Fibroblast of lung (primary cell): ENCODE measurements around the gene SRSF5. TPM values are rescaled to one million over a fixed set of nuclear protein-coding genes. Genes with fewer than 3 reads are reported as not detected.

Experiments
- DNase-seq, 2 donors: peaks; one replicate each; pipeline versions ENCODE4 v3.0.0 to v3.0.0-alpha.2; 2010; ENCODE audit warnings: low read depth in 2 of 2
- H2AFZ ChIP-seq: 2 replicates; pipeline ENCODE4 v1.5.1; 2012; ENCODE audit warnings: low read length, control low read depth, inconsistent platforms
- H3K27ac ChIP-seq: 2 replicates; pipeline ENCODE4 v1.5.1; 2011; ENCODE audit warnings: low read length, control low read depth; ENCODE audit not compliant: insufficient read depth
- H3K27me3 ChIP-seq: 2 replicates; pipeline ENCODE4 v1.5.1; 2011; ENCODE audit warnings: mild to moderate bottlenecking, low read length; ENCODE audit not compliant: control insufficient read depth, insufficient read depth
- H3K36me3 ChIP-seq: 2 replicates; pipeline ENCODE4 v1.5.1; 2011; ENCODE audit warnings: low read length; ENCODE audit not compliant: control insufficient read depth, insufficient read depth
- H3K4me1 ChIP-seq: 2 replicates; pipeline ENCODE4 v1.5.1; 2011; ENCODE audit warnings: low read length; ENCODE audit not compliant: control insufficient read depth, insufficient read depth; ENCODE audit errors: extremely low read depth
- H3K4me2 ChIP-seq: 2 replicates; pipeline ENCODE4 v1.5.1; 2011; ENCODE audit warnings: low read length, control low read depth; ENCODE audit not compliant: insufficient read depth; ENCODE audit errors: extremely low read depth
- H3K4me3 ChIP-seq, 4 experiments: fragments of 200-600 bp in 1 of 4; sonication (generic) in 1 of 4; replicated peaks in 1 of 4; 2 replicates each; pipeline ENCODE4 v1.5.1; 2011 to 2016; ENCODE audit warnings: low read length in 4 of 4, low read depth in 3 of 4, mild to moderate bottlenecking in 3 of 4, control low read depth in 2 of 4, inconsistent platforms in 1 of 4, mixed read lengths in 1 of 4; ENCODE audit not compliant: insufficient read depth in 1 of 4; ENCODE audit errors: control extremely low read depth in 1 of 4
- H3K79me2 ChIP-seq: 2 replicates; pipeline ENCODE4 v1.5.1; 2012; ENCODE audit warnings: mild to moderate bottlenecking, low read length, inconsistent platforms; ENCODE audit not compliant: control insufficient read depth, insufficient read depth
- H3K9ac ChIP-seq: 2 replicates; pipeline ENCODE4 v1.5.1; 2011; ENCODE audit warnings: mild to moderate bottlenecking, low read length, control low read depth; ENCODE audit not compliant: insufficient read depth
- H3K9me3 ChIP-seq: 2 replicates; pipeline ENCODE4 v1.5.1; 2012; ENCODE audit warnings: low read depth, low read length; ENCODE audit not compliant: control insufficient read depth, insufficient read depth
- H4K20me1 ChIP-seq: 2 replicates; pipeline ENCODE4 v1.5.1; 2011; ENCODE audit warnings: low read length; ENCODE audit not compliant: control insufficient read depth, insufficient read depth; ENCODE audit errors: extremely low read depth
- EZH2 ChIP-seq: IDR thresholded peaks from 2 replicates; pipeline ENCODE4 v1.5.1; 2012; ENCODE audit warnings: low read length, control low read depth, mild to moderate bottlenecking; ENCODE audit errors: missing control alignments
- polyA plus RNA-seq, 2 donors: library from polyadenylated mRNA; depleted of rRNA in 1 of 2; stranded (reverse) in 1 of 2; unstranded in 1 of 2; fragments of >200 nt; gene quantifications; 2 replicates each; pipeline ENCODE4 v1.2.1, GENCODE V29; 2011 to 2012; ENCODE audit warnings: missing spikeins in 1 of 2
- total RNA-seq: library from RNA; depleted of rRNA; stranded (reverse); fragments of >200 nt; gene quantifications from 2 replicates; pipeline ENCODE4 v1.2.1, GENCODE V29; 2014
- TF ChIP-seq, protein P1 (sequence below), 2 donors: IDR thresholded peaks in 1 of 2; conservative IDR thresholded peaks in 1 of 2; 1 replicate in 1 of 2; 2 replicates in 1 of 2; pipeline ENCODE4 v1.5.1; 2011 to 2012; ENCODE audit warnings: low read length in 2 of 2, control low read depth in 1 of 2, inconsistent platforms in 1 of 2, low read depth in 1 of 2, mild to moderate bottlenecking in 1 of 2

SRSF5 gene
- total and polyA plus RNA-seq, 2 donors (not counting 1 experiment from before 2014, with no cell fraction given) = 141 to 283 TPM

DNA sequence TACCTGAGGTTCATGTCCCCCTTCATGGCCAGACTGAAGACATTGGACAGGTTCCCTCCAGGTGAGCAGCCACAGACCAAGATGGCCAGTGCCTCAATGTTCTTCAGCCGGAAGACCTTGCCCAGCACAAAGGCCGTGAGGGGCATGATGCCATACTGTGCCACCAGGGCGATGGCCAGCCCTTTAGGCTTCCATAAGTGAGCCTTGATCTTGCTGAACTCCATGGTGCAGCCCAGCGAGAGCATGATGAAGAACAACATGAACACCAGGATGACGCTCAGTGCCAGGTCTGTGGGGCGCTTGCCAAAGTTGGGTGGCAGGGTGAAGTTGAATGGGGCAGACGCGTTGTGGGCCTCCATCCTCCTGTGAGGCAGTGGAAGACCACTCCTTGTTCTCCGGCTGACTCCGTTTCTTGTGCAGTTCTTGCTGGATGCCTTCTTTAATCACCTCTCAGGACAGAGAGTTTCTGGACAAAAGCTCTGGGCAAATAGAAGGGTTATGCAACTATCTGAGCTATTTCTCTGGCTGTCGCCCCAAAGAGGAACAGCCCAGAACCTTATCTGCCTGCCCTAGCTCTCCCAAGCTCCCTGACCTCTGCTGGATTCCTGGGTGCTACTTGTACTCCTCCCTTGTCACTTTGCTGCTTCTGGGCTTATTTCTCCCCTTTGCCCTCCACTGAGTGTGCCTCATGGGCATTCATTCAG, 30.0 kb downstream of the SRSF5 start, which contains the start of gene SLC10A1:
TSS of gene SLC10A1 (minus strand) at position 445 of the 704 bp plus-strand sequence. CDS start at position 359, 86 bp downstream.
- H3K36me3 ChIP-seq = no peaks in the 10 kb centered on the region
- no peaks in the 10 kb centered on the region for H3K79me2 ChIP-seq
- DNase-seq = no peak
- no peaks in the 10 kb centered on the region for H3K9me3 ChIP-seq
- H4K20me1 ChIP-seq = no peaks in the 10 kb centered on the region
- H2AFZ ChIP-seq = no peak within 1 kb of the TSS
- H3K27me3 ChIP-seq = peaks cover 6% of the 10 kb centered on the region
- no peak within 1 kb of the TSS for H3K4me3 ChIP-seq
- H3K9ac ChIP-seq = no peak within 1 kb of the TSS
- no peaks in the 10 kb centered on the region for H3K4me1 ChIP-seq
- no peak within 1 kb of the TSS for H3K4me2 ChIP-seq
- TF ChIP-seq EZH2 = no peak
- TF ChIP-seq, protein P1, sequence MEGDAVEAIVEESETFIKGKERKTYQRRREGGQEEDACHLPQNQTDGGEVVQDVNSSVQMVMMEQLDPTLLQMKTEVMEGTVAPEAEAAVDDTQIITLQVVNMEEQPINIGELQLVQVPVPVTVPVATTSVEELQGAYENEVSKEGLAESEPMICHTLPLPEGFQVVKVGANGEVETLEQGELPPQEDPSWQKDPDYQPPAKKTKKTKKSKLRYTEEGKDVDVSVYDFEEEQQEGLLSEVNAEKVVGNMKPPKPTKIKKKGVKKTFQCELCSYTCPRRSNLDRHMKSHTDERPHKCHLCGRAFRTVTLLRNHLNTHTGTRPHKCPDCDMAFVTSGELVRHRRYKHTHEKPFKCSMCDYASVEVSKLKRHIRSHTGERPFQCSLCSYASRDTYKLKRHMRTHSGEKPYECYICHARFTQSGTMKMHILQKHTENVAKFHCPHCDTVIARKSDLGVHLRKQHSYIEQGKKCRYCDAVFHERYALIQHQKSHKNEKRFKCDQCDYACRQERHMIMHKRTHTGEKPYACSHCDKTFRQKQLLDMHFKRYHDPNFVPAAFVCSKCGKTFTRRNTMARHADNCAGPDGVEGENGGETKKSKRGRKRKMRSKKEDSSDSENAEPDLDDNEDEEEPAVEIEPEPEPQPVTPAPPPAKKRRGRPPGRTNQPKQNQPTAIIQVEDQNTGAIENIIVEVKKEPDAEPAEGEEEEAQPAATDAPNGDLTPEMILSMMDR (conservative IDR thresholded peaks at IDR 0.05 in 1 of 2, IDR thresholded peaks at IDR 0.05 in 1 of 2; ENCODE audit: low read depth in 1 of 2, low read length in 2 of 2) = no peak
- H3K27ac ChIP-seq = no peak within 1 kb of the TSS

DNA sequence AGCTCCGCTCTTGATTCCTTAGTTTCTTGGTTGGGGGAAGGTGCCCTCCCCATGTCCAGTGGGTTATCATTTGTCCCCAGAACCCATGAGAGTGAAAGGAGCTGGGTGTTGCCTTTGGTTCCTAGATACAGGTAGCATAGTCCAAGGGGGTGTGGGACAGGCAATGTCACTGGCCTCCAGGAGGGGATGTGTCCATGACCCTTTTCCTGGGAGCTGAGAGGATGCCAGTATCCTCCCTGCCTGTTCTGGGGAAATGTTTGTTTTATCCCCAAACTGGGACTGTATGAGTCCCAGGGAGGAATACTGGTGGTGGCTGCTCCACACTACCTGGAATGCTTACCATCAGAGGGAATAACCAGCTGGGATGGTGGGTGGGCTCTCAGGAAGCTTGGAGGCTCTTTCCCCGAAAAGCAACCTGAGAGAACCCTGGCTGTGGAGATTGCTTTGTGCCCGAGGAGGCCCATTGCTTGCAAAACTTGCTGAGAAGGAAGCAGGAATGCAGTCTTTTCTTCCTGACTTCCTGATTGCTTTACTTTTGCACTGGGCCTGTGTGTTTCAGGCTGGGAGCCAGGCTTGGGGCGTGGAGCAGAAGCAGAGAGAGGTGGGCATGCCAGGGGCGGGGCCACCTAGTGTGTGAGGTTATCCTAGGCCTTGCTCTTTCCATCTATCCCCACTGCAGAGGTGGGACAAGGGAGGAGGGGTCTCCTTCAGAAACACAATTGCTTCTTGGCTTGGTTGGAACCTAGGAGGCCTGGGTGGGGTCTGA, 30.8 kb downstream of the SRSF5 start:
- no peak for TF ChIP-seq EZH2
- TF ChIP-seq, protein P1 (conservative IDR thresholded peaks at IDR 0.05 in 1 of 2, IDR thresholded peaks at IDR 0.05 in 1 of 2; ENCODE audit: low read depth in 1 of 2, low read length in 2 of 2) = no peak
- no peaks in the 10 kb centered on the region for H4K20me1 ChIP-seq
- H3K4me3 ChIP-seq = no peak overlapping the region
- no peak overlapping the region for H3K9ac ChIP-seq
- no peak overlapping the region for H2AFZ ChIP-seq
- H3K27me3 ChIP-seq = peaks cover 6% of the 10 kb centered on the region
- H3K79me2 ChIP-seq = no peaks in the 10 kb centered on the region
- H3K9me3 ChIP-seq = no peaks in the 10 kb centered on the region
- H3K27ac ChIP-seq = no peak overlapping the region
- no peak for DNase-seq
- no peaks in the 10 kb centered on the region for H3K36me3 ChIP-seq
- H3K4me1 ChIP-seq = no peaks in the 10 kb centered on the region
- no peak overlapping the region for H3K4me2 ChIP-seq

DNA sequence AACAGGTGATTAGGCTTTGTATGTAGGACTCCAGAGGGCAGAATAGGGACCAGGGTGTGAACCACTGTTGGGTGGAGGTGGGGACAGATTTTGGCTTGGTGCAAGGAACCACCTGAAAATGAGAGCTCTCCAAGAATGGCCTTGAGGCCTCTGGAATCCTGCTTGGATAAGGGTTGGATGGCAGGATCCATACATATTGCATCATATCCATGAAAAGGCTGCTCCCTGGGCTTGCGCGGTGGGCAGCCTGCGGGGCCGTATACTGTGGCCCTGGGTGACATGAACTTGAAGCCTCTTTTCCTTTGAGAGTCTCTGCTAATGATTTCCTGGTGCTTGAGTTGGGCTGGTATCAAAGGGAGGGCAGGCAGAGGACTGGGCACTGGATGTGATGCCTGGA, 31.4 kb downstream of the SRSF5 start:
- Histone ChIP-seq H4K20me1 (no peaks in the 10 kb centered on the region), H3K27ac (no peak overlapping the region), H3K79me2 (no peaks in the 10 kb centered on the region), H3K9me3 (no peaks in the 10 kb centered on the region), H3K4me1 (no peaks in the 10 kb centered on the region), H3K4me3 (no peak overlapping the region), H3K4me2 (no peak overlapping the region), H3K9ac (no peak overlapping the region), H3K36me3 (no peaks in the 10 kb centered on the region), H2AFZ (no peak overlapping the region), H3K27me3 (peaks cover 6% of the 10 kb centered on the region)
- TF ChIP-seq, protein P1 (conservative IDR thresholded peaks at IDR 0.05 in 1 of 2, IDR thresholded peaks at IDR 0.05 in 1 of 2; ENCODE audit: low read depth in 1 of 2, low read length in 2 of 2) = no peak
- TF ChIP-seq EZH2 = no peak
- DNase-seq = no peak
